ENCODE results near the gene RFWD3.
A peak's percentile ranks its signal among the peaks of the same experiment; 100 is the strongest.

RFWD3 gene

GRCh38 chr16:74611721-74612120 is 55.0 kb downstream of the RFWD3 start:
- no peak for DNase-seq

- DNase-seq: no peak
Observed at GRCh38 chr16:74608944-74609343, 57.7 kb downstream of the RFWD3 start.

GRCh38 chr16:74608381-74608780 is 58.3 kb downstream of the RFWD3 start:
- no peak for DNase-seq

GRCh38 chr16:74607962-74608356 is 58.7 kb downstream of the RFWD3 start:
- DNase-seq: peak; percentile 68 to 70

GRCh38 chr16:74607310-74607961 is 59.2 kb downstream of the RFWD3 start:
- no peak for DNase-seq

- DNase-seq: peak; percentile 82 to 89
Observed at GRCh38 chr16:74606521-74607309, 60.0 kb downstream of the RFWD3 start, which contains the start of gene GLG1. GLG1 (minus strand) TSS chr16:74607114; CDS start chr16:74607094, 20 bp downstream.

GRCh38 chr16:74605746-74606520 is 60.7 kb downstream of the RFWD3 start:
- no peak for DNase-seq

GRCh38 chr16:74605332-74605731 is 61.3 kb downstream of the RFWD3 start:
- DNase-seq: no peak

GRCh38 chr16:74603848-74604247 is 62.8 kb downstream of the RFWD3 start:
- no peak for DNase-seq

- no peak for DNase-seq
Observed at GRCh38 chr16:74601126-74601871, 65.4 kb downstream of the RFWD3 start.

GRCh38 chr16:74596586-74596985 is 70.1 kb downstream of the RFWD3 start:
- DNase-seq: no peak

GRCh38 chr16:74592847-74593246 is 73.8 kb downstream of the RFWD3 start:
- no peak for DNase-seq

GRCh38 chr16:74591876-74592650 is 74.6 kb downstream of the RFWD3 start:
- no peak for DNase-seq

GRCh38 chr16:74586948-74587347 is 79.7 kb downstream of the RFWD3 start:
- no peak for DNase-seq

GRCh38 chr16:74585846-74586443 is 80.7 kb downstream of the RFWD3 start:
- DNase-seq: no peak

GRCh38 chr16:74583926-74584666 is 82.6 kb downstream of the RFWD3 start:
- DNase-seq: no peak

- no peak for DNase-seq
Observed at GRCh38 chr16:74582970-74583369, 83.7 kb downstream of the RFWD3 start.

GRCh38 chr16:74580833-74581232 is 85.8 kb downstream of the RFWD3 start:
- no peak for DNase-seq

GRCh38 chr16:74578838-74579237 is 87.8 kb downstream of the RFWD3 start:
- DNase-seq: no peak

- no peak for DNase-seq
Observed at GRCh38 chr16:74578433-74578832, 88.2 kb downstream of the RFWD3 start.

GRCh38 chr16:74577882-74578366 is 88.8 kb downstream of the RFWD3 start:
- DNase-seq: no peak

Data from SHP77 (cell line).